Activated CD4-positive, alpha-beta T cell treated with anti-CD3 and anti-CD28 coated beads for 1 hour (primary cell): ENCODE measurements around the gene PEDS1.
"Not testable (repeated sequence)": the region's sequence is repeated elsewhere in the genome, so short reads cannot be mapped to it uniquely, and the experiment has no call there.

ENCODE experiments used
- DNase-seq: peaks from one replicate; pipeline ENCODE4 v3.0.0-alpha.2; 2020

The PEDS1 gene

DNA sequence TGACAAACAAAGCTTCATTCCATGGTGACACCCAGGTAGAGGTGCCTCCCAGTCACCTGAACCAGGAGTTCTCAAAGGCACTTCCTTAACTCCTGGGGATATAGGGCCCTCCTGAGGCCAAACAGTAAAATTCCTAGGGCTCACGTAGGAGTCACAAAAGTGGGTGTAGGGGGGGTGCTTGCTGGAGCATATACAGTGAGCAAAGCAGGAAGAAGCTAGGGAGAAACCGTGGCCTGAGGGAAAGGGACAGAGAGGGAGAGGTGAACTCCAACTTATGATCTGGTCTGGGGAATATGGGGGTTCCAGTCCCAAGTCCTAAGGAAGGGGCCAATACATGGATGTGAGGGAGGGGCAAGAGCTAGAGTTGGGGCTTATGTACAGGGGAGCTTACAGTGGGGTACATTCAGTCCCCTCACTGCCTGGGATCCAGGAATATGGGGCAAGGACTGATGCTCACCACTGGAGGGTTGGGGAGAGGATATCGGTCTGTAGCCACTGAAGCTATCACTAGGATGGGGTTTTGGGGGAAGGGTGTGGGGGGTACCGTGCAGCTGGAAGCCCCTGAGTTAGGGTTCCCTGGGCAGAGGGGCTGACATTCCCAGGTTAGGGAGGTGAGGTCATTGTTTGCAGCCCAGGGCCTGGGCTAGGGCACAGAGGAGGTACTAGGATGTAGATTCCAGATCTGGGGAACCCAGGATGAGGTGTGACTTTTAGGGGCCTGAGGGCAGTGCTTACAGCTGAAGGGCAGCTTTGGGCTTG, 950 bp downstream of the PEDS1 start:
- no peak for DNase-seq

DNA sequence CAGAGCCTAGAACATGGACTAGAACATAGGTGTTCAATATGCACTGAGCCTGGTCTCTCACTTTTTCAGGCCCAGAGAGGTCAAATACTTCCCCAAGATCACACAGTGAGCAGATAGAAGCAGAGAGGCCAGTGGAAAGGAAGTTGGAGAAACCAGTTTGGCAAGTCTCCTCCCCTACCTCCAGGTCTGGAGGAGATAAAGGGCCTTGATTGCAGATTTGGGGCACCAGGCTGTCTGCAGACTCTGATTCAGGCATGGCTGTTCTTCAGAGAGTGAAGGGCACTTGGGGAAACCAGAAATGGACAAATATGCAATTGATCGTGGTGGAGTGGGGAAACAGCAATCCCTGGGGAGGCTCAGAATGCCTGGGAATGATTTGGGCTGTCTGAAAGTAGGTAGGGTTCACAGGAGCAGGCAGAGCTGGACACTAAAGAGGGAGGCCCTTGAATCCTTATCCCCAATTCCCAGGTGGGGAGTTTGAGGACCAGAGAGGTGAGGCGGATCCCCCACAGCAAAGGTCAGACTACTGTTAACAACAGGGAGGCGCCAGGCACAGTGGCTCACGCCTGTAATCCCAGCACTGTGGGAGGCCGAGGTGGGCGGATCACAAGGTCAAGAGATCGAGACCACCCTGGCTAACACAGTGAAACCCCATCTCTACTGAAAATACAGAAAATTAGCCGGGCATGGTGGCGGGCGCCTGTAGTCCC, 2.3 kb downstream of the PEDS1 start:
- DNase-seq: no peak

DNA sequence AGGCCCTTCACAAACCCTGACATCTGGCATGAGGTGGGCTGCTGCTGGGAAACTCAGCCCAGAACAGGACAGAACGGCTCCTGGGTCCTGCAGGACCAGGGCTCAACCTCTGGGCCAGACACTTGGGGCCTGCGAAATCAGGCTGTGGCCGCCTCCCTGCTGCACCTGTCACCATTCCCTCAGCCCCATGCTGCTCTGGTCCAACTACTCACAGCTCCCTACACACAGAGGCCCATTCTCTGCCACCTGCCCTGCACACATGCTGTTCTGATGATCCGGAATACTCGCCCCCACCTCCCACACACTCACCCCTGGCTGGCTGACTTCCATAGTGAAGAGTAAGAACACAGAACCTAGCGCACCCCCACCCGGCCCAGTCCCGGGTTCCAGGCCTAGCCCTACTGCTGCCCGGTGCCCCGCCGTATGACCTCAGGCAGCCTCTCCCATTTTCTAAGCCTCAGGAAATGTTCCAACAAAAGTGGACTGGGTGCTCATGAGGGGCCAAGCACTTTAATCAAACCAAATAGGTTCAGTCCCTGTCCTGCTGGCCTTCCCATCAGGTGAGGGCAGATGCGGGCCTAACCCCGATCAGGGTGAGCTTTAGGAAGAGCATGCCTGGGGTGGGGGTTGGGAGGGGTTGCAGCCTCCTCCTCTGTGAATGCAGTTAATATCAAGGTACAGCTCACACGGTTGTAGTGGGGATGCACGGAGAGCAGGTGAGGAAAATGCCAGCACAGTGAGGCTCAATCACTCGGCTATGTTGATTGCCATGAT, 3.9 kb downstream of the PEDS1 start:
- DNase-seq: no peak

DNA sequence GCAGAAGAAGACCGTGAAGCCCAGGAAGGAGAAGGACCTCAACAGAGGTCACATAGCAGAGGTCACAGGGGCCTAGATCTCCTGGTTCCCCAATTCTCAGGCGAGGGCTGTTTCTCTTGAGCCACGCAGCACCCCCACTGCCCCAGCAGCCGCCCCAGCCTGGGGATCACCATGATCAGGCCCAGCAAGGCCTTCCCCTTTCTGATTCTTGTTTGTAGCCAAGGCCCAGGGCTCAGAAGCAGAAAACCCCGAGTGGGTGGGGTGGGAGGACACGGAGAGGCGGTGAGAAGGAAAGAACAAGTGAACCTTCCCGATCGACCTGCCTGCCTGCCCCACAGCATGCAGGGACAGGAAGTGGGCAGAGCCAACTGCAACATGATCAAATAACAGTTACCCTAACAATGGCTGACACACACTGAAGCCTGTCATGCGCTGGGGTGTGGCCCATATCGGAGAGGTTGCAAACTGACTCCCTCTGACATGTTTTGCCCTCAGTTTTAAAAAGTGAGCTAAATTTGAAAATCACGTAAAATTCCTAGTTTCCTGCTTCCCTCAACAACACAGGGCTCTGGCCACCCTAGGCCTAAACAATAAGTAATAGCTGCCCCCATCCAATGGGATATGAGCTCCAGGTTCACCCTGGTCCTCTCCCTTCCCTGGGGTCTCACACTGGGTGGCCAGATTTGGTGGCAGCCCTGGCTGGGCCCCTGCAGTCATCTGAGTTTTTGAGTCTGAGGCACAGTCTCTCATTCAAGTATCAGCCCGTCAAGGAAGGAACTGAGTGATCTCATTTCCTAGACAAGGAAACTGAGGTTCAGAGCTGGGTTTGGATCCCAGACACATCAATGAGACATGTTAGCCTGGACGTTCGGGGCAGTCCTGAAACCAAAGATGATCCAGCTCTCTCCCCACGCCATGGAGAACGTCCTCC, 6.5 kb downstream of the PEDS1 start:
- peak; percentile 64 for DNase-seq

DNA sequence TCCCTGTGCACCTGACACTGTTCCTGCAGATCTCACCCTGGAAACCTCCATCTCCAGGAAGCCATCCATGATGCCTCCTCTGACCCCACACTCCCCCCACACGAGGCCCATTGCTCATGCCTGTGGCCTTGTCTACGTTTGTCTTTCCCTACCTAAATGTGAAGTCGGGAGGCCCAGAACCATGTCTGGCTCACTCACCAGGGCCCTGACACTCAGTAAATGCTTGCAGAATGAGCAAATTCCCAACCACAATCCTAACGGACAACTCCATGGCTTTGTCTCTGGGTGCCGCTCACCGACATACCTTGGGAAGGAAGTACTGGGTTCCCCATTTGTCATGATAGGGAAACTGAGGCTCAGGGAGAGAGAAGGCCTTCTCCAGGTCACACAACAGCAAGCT, 7.3 kb downstream of the PEDS1 start:
- no peak for DNase-seq

DNA sequence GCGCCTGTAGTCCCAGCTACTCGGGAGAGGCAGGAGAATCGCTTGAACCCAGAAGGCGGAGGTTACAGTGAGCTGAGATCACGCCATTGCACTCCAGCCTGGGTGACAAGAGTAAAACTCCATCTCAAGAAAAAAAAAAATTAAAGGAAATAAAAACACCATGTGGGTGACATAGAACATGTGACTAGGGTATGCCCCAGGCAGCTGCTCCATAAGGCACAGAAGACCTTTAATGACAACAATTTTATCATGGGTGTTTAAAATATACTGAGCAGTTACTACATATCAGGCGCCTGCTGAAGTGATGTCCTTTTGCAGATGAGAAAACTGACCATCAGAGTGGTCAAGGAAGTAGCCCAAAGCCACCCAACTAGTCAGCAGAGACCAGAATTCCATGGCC, 8.0 kb downstream of the PEDS1 start:
- no peak for DNase-seq

DNA sequence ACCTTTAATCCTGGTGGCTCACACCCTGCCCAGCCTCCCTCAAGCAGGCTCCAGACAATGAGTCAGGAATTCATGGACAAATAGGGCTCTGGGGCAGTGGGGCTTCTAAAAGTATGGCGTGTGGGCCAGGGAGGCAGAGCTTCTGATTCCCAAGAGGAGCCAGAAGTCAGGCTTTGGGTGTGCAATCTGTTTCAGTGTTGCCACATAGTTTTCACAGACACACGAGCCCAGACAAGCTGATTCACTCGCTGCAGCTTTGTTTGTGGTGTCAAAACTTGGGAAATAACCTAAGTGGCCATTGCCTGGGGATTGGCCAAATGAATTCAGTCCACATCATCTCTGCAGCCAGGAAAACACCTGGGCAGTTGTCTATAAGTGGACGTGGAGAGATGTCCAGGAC, 9.2 kb downstream of the PEDS1 start:
- no peak for DNase-seq

DNA sequence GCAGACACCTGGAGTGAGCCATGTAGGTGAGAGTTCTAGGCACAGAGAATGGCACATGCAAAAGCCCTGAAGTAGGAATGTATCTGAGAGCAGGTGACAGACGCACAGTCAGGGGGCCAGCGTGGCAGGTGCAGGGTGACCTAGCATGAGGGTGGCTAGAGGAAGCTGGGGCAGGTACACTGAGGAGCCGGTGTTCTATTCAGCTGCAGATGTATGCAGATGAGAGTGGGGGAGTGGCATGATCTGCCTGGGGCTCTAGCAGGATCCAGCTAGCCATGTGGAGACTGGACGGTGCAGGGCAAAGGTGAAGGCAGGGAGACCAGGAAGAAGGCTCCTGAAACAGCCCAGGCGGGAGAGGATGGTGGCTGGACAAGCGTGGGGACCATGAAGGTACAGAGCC, 10.7 kb downstream of the PEDS1 start:
- no peak for DNase-seq

DNA sequence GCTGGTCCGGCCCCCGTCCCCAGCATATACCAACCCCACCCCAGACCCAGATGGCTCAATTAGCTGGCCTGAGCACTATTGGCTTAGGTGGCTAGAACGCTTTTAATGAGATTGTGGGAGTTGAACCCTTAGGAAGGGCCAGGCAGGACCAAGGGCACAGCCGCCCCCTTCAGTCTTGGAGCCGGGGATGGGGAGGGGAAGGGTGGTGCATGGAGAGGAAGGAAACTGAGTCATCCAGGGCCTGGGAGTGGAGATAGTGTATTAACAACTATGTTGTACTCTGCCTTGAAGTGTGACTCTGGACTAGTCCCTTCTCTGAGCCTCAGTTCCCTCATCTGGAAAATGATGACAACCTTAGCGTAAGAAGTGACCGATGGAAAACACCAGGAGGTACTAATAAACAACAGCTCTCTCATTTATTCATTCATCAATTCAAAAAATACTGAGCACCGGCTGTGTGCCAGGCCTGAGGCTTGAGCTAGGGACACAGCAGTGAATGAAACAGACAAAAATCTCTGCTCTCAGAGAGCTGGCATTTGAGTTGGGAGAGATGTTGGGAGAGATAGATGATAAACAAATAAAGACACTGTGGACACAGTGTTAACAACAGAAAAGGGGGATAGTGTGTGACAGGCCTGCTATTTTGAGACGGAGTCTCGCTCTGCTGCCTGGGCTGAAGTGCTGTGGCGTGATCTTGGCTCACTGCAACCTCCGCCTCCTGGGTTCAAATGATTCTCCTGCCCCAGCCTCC, 11.5 kb downstream of the PEDS1 start:
- no peak for DNase-seq

DNA sequence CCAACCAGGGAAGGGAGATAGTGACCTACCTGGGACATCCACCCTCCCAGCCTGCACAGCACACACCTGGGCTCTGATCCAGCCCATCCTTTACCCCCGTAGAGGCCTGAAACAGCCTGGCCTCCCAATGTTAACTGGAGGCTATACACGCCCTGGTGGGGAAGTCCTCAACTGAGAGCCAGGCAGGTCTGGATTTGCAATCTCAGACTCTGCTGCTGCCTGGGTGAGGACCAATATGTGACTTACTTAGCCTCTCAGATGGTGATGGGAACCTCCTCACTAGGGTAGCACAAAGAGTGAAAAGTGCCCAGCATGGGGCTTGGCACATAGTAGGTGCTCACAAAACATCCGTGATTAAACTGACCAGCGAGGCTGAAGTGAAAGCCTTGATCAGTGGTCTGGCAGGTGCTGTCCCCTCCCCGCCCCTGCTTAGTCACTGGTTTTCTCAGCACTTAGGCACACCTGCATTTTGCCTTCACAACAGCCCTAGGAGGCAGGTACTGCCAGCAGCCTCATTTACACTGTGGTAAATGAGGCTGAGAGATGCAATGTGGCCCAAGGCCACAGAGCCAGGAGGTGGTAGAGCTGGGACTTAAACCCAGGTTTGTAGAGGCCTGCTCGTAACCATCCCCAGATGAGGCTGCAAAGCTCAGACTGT, 12.4 kb downstream of the PEDS1 start:
- DNase-seq: no peak

DNA sequence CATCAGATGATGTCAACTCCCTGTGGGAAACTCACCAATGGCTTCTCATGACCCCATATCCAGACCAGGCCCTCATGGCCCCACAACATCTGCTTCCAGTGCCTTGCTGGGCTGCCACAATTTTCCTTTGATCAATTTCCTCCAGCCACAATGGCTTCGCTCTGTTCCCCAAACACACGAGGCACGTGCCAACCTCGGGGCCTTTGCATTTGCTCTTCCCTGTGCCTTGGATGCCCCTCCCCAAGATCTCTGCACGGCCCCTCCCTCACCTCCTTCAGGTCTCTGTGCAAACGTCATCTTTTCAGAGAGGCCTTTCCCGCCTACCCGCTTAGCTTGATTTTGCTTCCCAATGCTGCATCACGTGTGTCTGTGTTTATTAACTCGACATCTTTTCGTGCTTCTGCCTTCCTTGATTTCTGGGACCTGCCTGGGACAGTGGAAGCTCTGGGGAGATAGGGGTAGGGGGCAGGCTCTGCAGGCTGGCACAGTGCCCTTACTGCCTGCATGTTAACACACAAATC, 13.1 kb downstream of the PEDS1 start:
- no peak for DNase-seq

DNA sequence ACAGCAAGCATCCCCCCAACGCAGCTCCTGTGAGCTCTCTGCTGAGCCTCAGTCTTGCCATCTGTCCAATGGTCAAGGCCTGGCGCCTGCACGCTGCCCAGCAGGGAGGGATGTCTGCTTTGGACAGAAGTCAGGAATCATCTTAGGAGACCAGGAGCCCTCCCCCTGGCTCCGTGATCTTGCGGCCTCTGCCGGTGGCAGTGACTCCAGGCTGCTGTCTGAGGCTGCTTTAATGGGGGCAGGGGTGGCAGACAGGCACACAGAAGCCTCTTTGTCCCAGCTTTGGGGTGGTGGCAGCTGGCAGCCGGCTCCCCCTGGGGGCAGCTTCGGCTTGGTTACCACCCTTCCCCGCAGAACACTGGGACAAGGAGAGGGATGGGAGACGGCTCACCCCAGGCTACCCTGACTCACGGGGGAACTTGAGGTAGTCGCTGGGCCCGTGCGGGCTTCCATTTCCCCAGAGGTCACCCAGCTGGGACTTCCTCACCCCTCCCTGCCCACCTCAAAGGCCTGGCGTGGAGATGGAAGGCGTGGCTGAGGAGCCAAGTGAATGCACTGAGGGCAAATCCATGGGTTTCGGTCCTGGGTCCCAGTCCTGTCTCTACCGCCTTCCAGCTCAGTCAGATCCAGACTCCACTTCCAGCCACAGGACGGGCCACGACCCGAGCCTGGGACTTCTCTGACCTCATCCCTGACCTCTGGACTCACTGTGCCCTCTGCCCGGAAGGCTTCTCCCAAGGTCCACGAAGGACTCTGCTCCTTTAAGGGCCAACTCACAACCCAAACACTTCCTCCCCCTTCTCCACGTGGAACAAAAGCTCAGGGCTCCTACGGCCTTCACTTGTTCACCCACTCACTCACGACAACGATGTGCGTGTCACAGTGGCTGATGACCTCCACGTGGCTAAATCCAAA, 14.8 kb downstream of the PEDS1 start:
- DNase-seq: no peak

DNA sequence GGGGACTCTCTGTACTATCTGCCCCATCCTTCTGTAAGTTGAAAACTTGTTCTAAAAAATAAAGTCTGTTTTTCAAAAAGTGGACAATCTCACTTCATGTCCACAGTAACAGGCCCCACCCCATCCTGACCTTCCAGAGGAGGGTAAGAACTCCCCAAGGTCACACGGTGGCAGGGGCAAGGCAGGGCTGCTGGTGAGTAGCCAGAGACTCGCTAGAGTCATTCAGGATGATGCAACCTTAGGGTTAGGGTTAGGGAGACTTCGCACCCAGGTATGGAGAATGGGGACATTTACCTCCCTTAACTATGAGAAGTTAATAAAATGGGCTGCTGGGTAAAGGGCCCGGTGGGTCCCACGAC, 15.4 kb downstream of the PEDS1 start:
- DNase-seq: no peak

DNA sequence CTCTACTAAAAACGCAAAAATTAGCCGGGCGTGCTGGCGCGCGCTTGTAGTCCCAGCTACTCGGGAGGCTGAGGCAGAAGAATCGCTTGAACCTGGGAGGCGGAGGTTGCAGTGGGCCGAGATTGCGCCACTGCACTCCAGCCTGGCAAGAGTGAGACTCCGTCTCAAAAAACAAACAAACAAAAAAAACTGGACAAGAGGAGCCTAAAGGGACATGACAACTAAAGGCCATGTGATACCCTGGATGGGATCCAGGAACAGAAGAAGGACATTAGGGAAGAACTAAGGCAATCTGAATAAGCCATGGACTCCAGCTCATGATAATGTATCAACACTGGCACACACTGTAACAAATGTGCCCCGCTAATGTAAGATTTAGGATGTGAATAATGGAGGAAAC, 15.8 kb downstream of the PEDS1 start:
- not testable (repeated sequence) for DNase-seq

DNA sequence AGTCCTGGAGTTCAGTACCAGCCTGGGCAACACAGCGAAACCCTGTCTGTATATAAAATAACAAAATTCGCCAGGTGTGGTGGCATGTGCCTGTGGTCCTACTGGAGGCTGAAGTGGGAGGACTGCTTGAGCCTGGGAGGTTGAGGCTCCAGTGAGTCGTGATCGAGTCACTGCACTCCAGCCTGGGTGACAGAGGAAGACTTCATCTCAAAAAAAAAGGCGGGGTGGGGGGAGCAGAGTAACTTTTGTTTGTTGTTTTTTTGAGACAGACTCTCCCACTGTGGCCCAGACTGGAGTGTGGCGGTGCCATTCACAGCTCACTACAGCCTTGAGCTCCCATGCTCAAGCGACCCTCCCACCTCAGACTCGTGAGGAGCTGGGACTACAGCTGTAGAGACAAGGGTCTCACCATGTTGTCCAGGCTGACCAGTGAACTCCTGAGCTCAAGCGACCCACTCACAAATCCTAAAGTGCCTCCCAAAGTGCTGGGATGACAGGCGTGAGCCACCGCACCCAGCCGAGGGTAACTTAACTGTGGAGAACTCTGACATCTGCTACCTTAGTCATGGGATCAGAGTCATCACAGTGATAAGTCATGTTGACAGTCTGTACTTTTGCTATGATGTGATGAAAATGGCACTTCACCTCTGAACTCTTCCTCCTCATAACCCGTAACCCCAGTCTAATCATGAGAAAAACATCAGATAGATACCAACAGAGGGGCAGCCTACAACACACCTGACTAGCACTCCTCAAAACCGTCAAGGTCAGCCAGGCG, 16.5 kb downstream of the PEDS1 start:
- DNase-seq: no peak

DNA sequence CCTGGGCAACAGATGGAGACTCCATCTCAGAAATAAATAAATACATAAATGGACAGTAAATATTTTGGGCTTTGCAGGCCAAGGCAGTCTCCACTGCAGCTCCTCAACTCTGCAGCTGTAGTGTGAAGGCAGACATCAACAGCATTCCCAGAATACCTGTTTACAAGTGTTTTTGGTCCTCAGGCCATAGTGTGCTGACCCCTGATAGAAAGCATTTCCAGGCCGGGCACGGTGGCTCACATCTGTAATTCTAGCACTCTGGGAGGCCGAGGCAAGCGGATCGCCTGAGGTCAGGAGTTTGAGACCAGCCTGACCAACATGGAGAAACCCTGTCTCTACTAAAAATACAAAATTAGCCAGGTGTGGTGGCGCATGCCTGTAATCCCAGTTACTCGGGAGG, 18.4 kb downstream of the PEDS1 start:
- not testable (repeated sequence) for DNase-seq

DNA sequence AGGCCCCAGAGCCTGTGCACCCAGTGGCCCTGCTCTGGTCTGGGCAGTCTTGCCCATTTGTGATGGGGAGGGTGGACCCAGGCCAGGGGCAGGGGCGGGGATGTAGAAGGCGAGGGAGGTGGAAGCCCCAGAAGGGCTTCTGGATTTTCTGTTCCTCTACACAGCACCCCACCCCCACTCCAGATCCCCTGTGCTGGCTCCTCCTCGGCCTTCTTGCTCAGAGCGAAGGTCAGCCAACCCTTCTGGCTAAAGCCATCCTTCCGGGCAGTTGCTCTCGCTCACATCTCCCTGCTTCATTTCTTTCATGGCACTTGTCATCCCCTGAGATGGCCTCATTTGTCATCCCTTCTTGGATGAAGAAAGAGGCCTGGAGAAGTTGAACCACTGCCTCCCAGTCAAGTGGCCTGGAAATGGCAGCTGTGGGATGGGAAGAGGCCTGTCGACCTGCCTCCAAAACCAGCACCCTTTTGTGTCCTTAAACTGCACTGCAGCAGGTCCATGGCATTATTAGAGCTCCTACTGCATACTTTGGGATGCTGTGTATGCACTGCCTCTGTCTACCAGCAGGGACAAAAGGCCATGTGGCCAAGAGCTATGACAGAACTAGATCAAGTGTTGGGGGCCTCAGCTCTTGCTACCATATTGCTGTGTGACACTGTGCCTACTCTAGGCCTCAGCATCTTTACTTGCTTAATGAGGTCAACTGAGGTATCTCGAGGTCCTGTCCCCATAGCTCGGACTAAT, 19.9 kb downstream of the PEDS1 start:
- DNase-seq: no peak

DNA sequence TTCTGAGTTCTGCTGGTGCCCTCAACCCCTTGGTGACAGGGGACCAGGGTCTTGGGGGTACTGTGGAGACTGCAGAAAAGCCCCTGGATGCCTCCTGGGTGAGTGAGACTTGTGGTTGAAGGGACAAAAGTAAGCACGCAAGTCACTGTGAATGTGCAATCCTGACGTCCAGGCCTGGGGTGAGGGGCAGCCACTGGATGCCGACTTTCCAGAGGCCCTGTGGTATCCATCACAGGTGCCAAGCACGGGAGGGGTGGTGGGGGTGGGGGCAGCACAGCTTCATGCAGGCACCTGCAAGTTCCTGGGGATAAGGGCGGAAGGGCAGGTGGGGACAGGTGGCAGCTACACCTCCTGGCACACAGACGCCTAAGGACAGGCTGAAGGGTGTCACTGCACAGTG, 20.5 kb downstream of the PEDS1 start:
- no peak for DNase-seq

DNA sequence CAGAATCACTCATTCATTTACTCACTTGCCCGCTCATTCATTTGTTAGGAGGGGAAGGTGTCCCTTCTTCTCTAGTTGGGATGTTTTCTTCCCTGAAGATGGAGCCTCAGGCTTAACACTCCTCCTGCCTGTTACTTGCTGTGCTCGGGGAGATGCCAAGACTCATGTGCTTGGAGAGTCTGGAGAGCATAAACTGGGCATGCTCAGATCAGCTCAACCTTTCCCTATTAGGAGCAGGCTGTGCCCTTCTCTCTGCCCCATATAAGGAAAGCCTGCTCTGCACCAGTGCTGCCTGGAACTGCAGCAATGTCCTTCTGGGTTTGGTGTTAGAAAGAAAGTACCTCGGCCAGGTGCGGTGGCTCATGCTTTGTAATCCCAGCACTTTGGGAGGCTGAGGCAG, 22.5 kb downstream of the PEDS1 start:
- no peak for DNase-seq
